Smooth muscle cell (in vitro differentiated cells): ENCODE measurements around the gene CSNK1G3. TPM values are rescaled to one million over a fixed set of nuclear protein-coding genes. Genes with fewer than 3 reads are reported as not detected.
"Not testable (repeated sequence)": the region's sequence is repeated elsewhere in the genome, so short reads cannot be mapped to it uniquely, and the experiment has no call there.

Experiments
- DNase-seq: peaks from one replicate; lab custom pipeline; 2025; ENCODE audit not compliant: unreplicated experiment; lab: John Stamatoyannopoulos, UW
- H2AFZ ChIP-seq: fragments of 200-600 bp; sonication (generic); 2 replicates; pipeline ENCODE4 v1.6.0; 2016; ENCODE audit warnings: antibody characterized with exemption, low read depth, mild to moderate bottlenecking
- H3F3A ChIP-seq: fragments of 200-600 bp; sonication (generic); 2 replicates; pipeline ENCODE4 v1.6.0; 2017; ENCODE audit warnings: antibody characterized with exemption, low read depth
- H3K27ac ChIP-seq: fragments of 200-600 bp; sonication (generic); 2 replicates; pipeline ENCODE4 v1.5.1; 2016; ENCODE audit warnings: low read depth, mild to moderate bottlenecking
- H3K27me3 ChIP-seq: fragments of 200-600 bp; sonication (generic); 2 replicates; pipeline ENCODE4 v1.6.1; 2016; ENCODE audit warnings: low read depth, mild to moderate bottlenecking
- H3K36me3 ChIP-seq: fragments of 200-600 bp; sonication (generic); 2 replicates; pipeline ENCODE4 v1.5.1; 2016; ENCODE audit warnings: low read depth
- H3K4me1 ChIP-seq: fragments of 200-600 bp; sonication (generic); 2 replicates; pipeline ENCODE4 v1.5.1; 2016; ENCODE audit warnings: low read depth
- H3K4me2 ChIP-seq: fragments of 200-600 bp; sonication (generic); 2 replicates; pipeline ENCODE4 v1.6.0; 2016; ENCODE audit warnings: mild to moderate bottlenecking
- H3K4me3 ChIP-seq: fragments of 200-600 bp; sonication (generic); 2 replicates; pipeline ENCODE4 v1.5.1; 2016; ENCODE audit warnings: mild to moderate bottlenecking
- H3K79me2 ChIP-seq: fragments of 200-600 bp; sonication (generic); 2 replicates; pipeline ENCODE4 v1.6.0; 2016; ENCODE audit warnings: low read depth, mild to moderate bottlenecking
- H3K9ac ChIP-seq: fragments of 200-600 bp; sonication (generic); 2 replicates; pipeline ENCODE4 v1.6.0; 2016; ENCODE audit warnings: low read depth
- H3K9me3 ChIP-seq: fragments of 200-600 bp; sonication (generic); replicated peaks from 2 replicates; pipeline ENCODE4 v1.5.1; 2016; ENCODE audit warnings: low read depth
- H4K20me1 ChIP-seq: fragments of 200-600 bp; sonication (generic); 2 replicates; pipeline ENCODE4 v1.6.0; 2016; ENCODE audit warnings: low read depth
- CTCF ChIP-seq: fragments of 200-600 bp; sonication (generic); IDR thresholded peaks from 2 replicates; pipeline ENCODE4 v1.5.1; 2017; ENCODE audit warnings: borderline replicate concordance, mild to moderate bottlenecking, antibody characterized with exemption; ENCODE audit not compliant: insufficient read depth, poor library complexity, severe bottlenecking
- WGBS: methylation state at CpG from one replicate; pipeline ENCODE4 v1.1.7; 2016; ENCODE audit warnings: low lambda C conversion rate; 5-methylcytosine and 5-hydroxymethylcytosine counted together
- polyA plus RNA-seq: library from polyadenylated mRNA; unstranded; fragments of >200 nt; fragmentation: Nextera tagmentation; extraction: Ambion mirVana; gene quantifications from 2 replicates; pipeline ENCODE4 v1.2.1, GENCODE V29; 2016
- total RNA-seq: library from RNA; depleted of rRNA; stranded (reverse); fragments of >200 nt; gene quantifications from 2 replicates; pipeline ENCODE4 v1.2.3, GENCODE V29; 2014

Gene CSNK1G3
- total and polyA plus RNA-seq, 2 experiments from 2014 or later, result 25.9 to 68.3 TPM

- H3K36me3 ChIP-seq, result no peaks in the 10 kb centered on the region
- H3K79me2 ChIP-seq, result no peaks in the 10 kb centered on the region
- no peaks in the 10 kb centered on the region for H3F3A ChIP-seq
- TF ChIP-seq CTCF, result no peak
- DNase-seq, result no peak
- H3K4me2 ChIP-seq, result peak overlapping the region; percentile 63
- 55% methylated on average over 7 of the region's 7 CpGs for whole genome bisulfite sequencing
- no peak overlapping the region for H3K9ac ChIP-seq
- peak overlapping the region; percentile 19 for H3K27ac ChIP-seq
- H3K4me1 ChIP-seq, result no peaks in the 10 kb centered on the region
- H3K4me3 ChIP-seq, result no peak overlapping the region
- H3K27me3 ChIP-seq, result no peaks in the 10 kb centered on the region
- no peaks in the 10 kb centered on the region for H3K9me3 ChIP-seq
- H4K20me1 ChIP-seq, result no peaks in the 10 kb centered on the region
- H2AFZ ChIP-seq, result peak overlapping the region; percentile 48
Measured at GRCh38 chr5:123486951-123487655, 24.9 kb upstream of the CSNK1G3 start.

GRCh38 chr5:123490974-123491373 is 21.0 kb upstream of the CSNK1G3 start:
- Histone ChIP-seq H3K4me3 (no peak overlapping the region), H4K20me1 (no peaks in the 10 kb centered on the region), H3K79me2 (no peaks in the 10 kb centered on the region), H3F3A (no peaks in the 10 kb centered on the region), H3K27ac (no peak overlapping the region), H3K36me3 (no peaks in the 10 kb centered on the region), H3K27me3 (no peaks in the 10 kb centered on the region), H3K9me3 (no peaks in the 10 kb centered on the region), H3K4me2 (no peak overlapping the region), H3K4me1 (no peaks in the 10 kb centered on the region), H2AFZ (no peak overlapping the region), H3K9ac (no peak overlapping the region)
- TF ChIP-seq CTCF, result no peak
- no peak for DNase-seq
- WGBS, result 88% methylated on average over 5 of the region's 5 CpGs

- not testable (repeated sequence) for H3K27me3 ChIP-seq, H2AFZ ChIP-seq, H3K4me2 ChIP-seq, DNase-seq, H3F3A ChIP-seq, H3K4me3 ChIP-seq, H3K79me2 ChIP-seq, H4K20me1 ChIP-seq, H3K9ac ChIP-seq, H3K4me1 ChIP-seq, H3K27ac ChIP-seq, H3K36me3 ChIP-seq, H3K9me3 ChIP-seq
- 97% methylated on average over 2 of the region's 2 CpGs for WGBS
Measured at GRCh38 chr5:123495211-123495610, 16.8 kb upstream of the CSNK1G3 start.

GRCh38 chr5:123496892-123497291 is 15.1 kb upstream of the CSNK1G3 start:
- Histone ChIP-seq H3K4me3 (no peak overlapping the region), H3K4me2 (no peak overlapping the region), H3K9me3 (no peaks in the 10 kb centered on the region), H4K20me1 (no peaks in the 10 kb centered on the region), H3K27me3 (no peaks in the 10 kb centered on the region), H2AFZ (no peak overlapping the region), H3K4me1 (no peaks in the 10 kb centered on the region), H3K27ac (no peak overlapping the region), H3K79me2 (no peaks in the 10 kb centered on the region), H3F3A (no peaks in the 10 kb centered on the region), H3K36me3 (no peaks in the 10 kb centered on the region), H3K9ac (no peak overlapping the region)
- TF ChIP-seq CTCF, result no peak
- DNase-seq, result no peak
- 79% methylated on average over 3 of the region's 3 CpGs for WGBS
